Mesenchymal stem cell (in vitro differentiated cells and primary cell): ENCODE data around the gene CRYBG1.

Experiments used
- DNase-seq: peaks from one replicate; pipeline ENCODE4 v3.0.0-alpha.2; 2013
- H2AFZ ChIP-seq: one replicate; pipeline ENCODE4 v1.6.1; 2013; ENCODE audit warnings: low read depth, mild to moderate bottlenecking, control low read depth, inconsistent platforms, low read length, moderate library complexity
- H2AK5ac ChIP-seq: 2 replicates; pipeline ENCODE4 v1.6.1; 2013; ENCODE audit warnings: low read length, moderate library complexity, mild to moderate bottlenecking, inconsistent platforms; ENCODE audit not compliant: severe bottlenecking
- H2BK120ac ChIP-seq: one replicate; pipeline ENCODE4 v1.6.1; 2013; ENCODE audit warnings: low read depth, mild to moderate bottlenecking, inconsistent platforms, low read length, moderate library complexity
- H2BK12ac ChIP-seq, 2 experiments: one replicate each; pipeline ENCODE4 v1.6.1; 2013; ENCODE audit warnings: inconsistent platforms in 2 of 2, low read length in 2 of 2, mild to moderate bottlenecking in 2 of 2, moderate library complexity in 2 of 2, control low read depth in 1 of 2
- H2BK15ac ChIP-seq: one replicate; pipeline ENCODE4 v1.6.1; 2013; ENCODE audit warnings: mild to moderate bottlenecking, low read depth, inconsistent platforms; ENCODE audit not compliant: poor library complexity, severe bottlenecking
- H2BK5ac ChIP-seq: 2 replicates; pipeline ENCODE4 v1.6.1; 2013; ENCODE audit warnings: low read depth, mild to moderate bottlenecking, low read length, control low read depth, inconsistent platforms; ENCODE audit not compliant: poor library complexity, severe bottlenecking
- H3K14ac ChIP-seq, 2 experiments: one replicate each; pipeline ENCODE4 v1.6.1; 2013; ENCODE audit warnings: inconsistent platforms in 2 of 2, low read length in 2 of 2, control low read depth in 1 of 2, mild to moderate bottlenecking in 1 of 2, moderate library complexity in 1 of 2
- H3K18ac ChIP-seq, 2 experiments: one replicate each; pipeline ENCODE4 v1.6.1; 2013; ENCODE audit warnings: inconsistent platforms in 2 of 2, low read length in 2 of 2, control low read depth in 1 of 2, low read depth in 1 of 2, mild to moderate bottlenecking in 1 of 2
- H3K23ac ChIP-seq, 2 experiments: one replicate each; pipeline ENCODE4 v1.6.1; 2013; ENCODE audit warnings: inconsistent platforms in 2 of 2, low read length in 2 of 2, mild to moderate bottlenecking in 2 of 2, moderate library complexity in 2 of 2, control low read depth in 1 of 2
- H3K27ac ChIP-seq: 2 replicates; pipeline ENCODE4 v1.5.1; 2013; ENCODE audit warnings: mild to moderate bottlenecking, moderate library complexity, low read length, control low read depth, inconsistent platforms; ENCODE audit not compliant: poor library complexity, severe bottlenecking
- H3K27me3 ChIP-seq, 2 experiments: 2 replicates each; pipeline versions ENCODE4 v1.6.1 to v1.7.0; 2013; ENCODE audit warnings: low read length in 2 of 2, mild to moderate bottlenecking in 2 of 2, moderate library complexity in 2 of 2, control low read depth in 1 of 2, inconsistent platforms in 1 of 2; ENCODE audit not compliant: control insufficient read depth in 1 of 2, insufficient read depth in 1 of 2
- H3K36me3 ChIP-seq, 2 experiments: 2 replicates each; pipeline versions ENCODE4 v1.6.1 to v1.7.0; 2013; ENCODE audit warnings: low read length in 2 of 2, control low read depth in 1 of 2, inconsistent platforms in 1 of 2, low read depth in 1 of 2, mild to moderate bottlenecking in 1 of 2; ENCODE audit not compliant: insufficient read depth in 2 of 2, control insufficient read depth in 1 of 2
- H3K4ac ChIP-seq, 2 experiments: one replicate each; pipeline ENCODE4 v1.6.1; 2013; ENCODE audit warnings: inconsistent platforms in 2 of 2, low read length in 2 of 2, mild to moderate bottlenecking in 2 of 2, moderate library complexity in 2 of 2, control low read depth in 1 of 2, low read depth in 1 of 2
- H3K4me1 ChIP-seq: 2 replicates; pipeline ENCODE4 v1.6.1; 2013; ENCODE audit warnings: low read depth, low read length, control low read depth; ENCODE audit not compliant: control insufficient read depth, insufficient read depth
- H3K4me2 ChIP-seq: 2 replicates; pipeline ENCODE4 v1.6.1; 2013; ENCODE audit warnings: low read length, mild to moderate bottlenecking, inconsistent platforms; ENCODE audit not compliant: poor library complexity, severe bottlenecking
- H3K4me3 ChIP-seq, 2 experiments: 2 replicates each; pipeline versions ENCODE4 v1.5.1 to v1.7.0; 2013; ENCODE audit warnings: low read length in 2 of 2, mild to moderate bottlenecking in 2 of 2, control low read depth in 1 of 2, low read depth in 1 of 2; ENCODE audit not compliant: insufficient read depth in 1 of 2
- H3K79me1 ChIP-seq: replicated peaks from 2 replicates; pipeline ENCODE4 v1.6.1; 2013; ENCODE audit warnings: mild to moderate bottlenecking, control low read depth, low read length, inconsistent platforms; ENCODE audit not compliant: poor library complexity, severe bottlenecking
- H3K9ac ChIP-seq: 2 replicates; pipeline ENCODE4 v1.7.0; 2013; ENCODE audit warnings: mild to moderate bottlenecking, low read length, moderate library complexity
- H3K9me3 ChIP-seq: 2 replicates; pipeline ENCODE4 v1.7.0; 2013; ENCODE audit warnings: mild to moderate bottlenecking, low read length; ENCODE audit not compliant: control insufficient read depth
- H4K8ac ChIP-seq: one replicate; pipeline ENCODE4 v1.6.1; 2013; ENCODE audit warnings: inconsistent platforms, mild to moderate bottlenecking, low read length, moderate library complexity
- H4K91ac ChIP-seq: one replicate; pipeline ENCODE4 v1.6.1; 2013; ENCODE audit warnings: mild to moderate bottlenecking, low read length, inconsistent platforms
- WGBS: methylation state at CpG from one replicate; pipeline ENCODE4 v1.1.7; 2013; ENCODE audit warnings: mixed read lengths; 5-methylcytosine and 5-hydroxymethylcytosine counted together

The CRYBG1 gene

GRCh38 chr6:106568530-106568929 lies 208.0 kb downstream of the CRYBG1 start:
- Histone ChIP-seq H3K4me1 (no peaks in the 10 kb centered on the region), H3K9ac (peak overlapping the region; percentile 43), H2BK15ac (no peak overlapping the region), H3K4ac (no peak overlapping the region), H3K27ac (no peak overlapping the region), H3K4me2 (no peak overlapping the region), H4K91ac (no peak overlapping the region), H3K14ac (no peak overlapping the region), H2BK12ac (no peak overlapping the region), H2AK5ac (no peak overlapping the region), H3K23ac (no peak overlapping the region), H3K79me1 (no peaks in the 10 kb centered on the region), H2BK120ac (no peak overlapping the region), H3K4me3 (no peak overlapping the region), H3K36me3 (peaks cover 0 to 64% of the 10 kb centered on the region in 2 experiments), H4K8ac (no peak overlapping the region), H2AFZ (no peak overlapping the region), H3K18ac (no peak overlapping the region), H2BK5ac (no peak overlapping the region), H3K27me3 (no peaks in the 10 kb centered on the region), H3K9me3 (no peaks in the 10 kb centered on the region)
- WGBS: 71% methylated on average over 2 of the region's 2 CpGs
- no peak for DNase-seq

- Histone ChIP-seq H2AK5ac (no peak overlapping the region), H3K36me3 (peaks cover 0 to 55% of the 10 kb centered on the region in 2 experiments), H2BK15ac (no peak overlapping the region), H3K79me1 (no peaks in the 10 kb centered on the region), H3K9me3 (no peaks in the 10 kb centered on the region), H4K91ac (no peak overlapping the region), H3K4me3 (no peak overlapping the region), H2BK12ac (no peak overlapping the region), H3K27ac (no peak overlapping the region), H2BK5ac (no peak overlapping the region), H3K27me3 (no peaks in the 10 kb centered on the region), H3K4me1 (peaks cover 1% of the 10 kb centered on the region), H2BK120ac (no peak overlapping the region), H3K9ac (no peak overlapping the region), H4K8ac (no peak overlapping the region), H3K4me2 (no peak overlapping the region), H3K14ac (no peak overlapping the region), H2AFZ (no peak overlapping the region), H3K4ac (no peak overlapping the region), H3K23ac (no peak overlapping the region), H3K18ac (no peak overlapping the region)
- WGBS: 97% methylated on average over 4 of the region's 4 CpGs
- DNase-seq: no peak
Observed at GRCh38 chr6:106569428-106569827, 208.9 kb downstream of the CRYBG1 start.

GRCh38 chr6:106572436-106572835 lies 211.9 kb downstream of the CRYBG1 start:
- Histone ChIP-seq H2BK120ac (no peak overlapping the region), H3K23ac (no peak overlapping the region), H4K91ac (no peak overlapping the region), H3K4me3 (no peak overlapping the region), H2BK12ac (no peak overlapping the region), H3K14ac (no peak overlapping the region), H3K79me1 (no peaks in the 10 kb centered on the region), H3K4ac (no peak overlapping the region), H3K4me1 (peaks cover 7% of the 10 kb centered on the region), H3K27ac (no peak overlapping the region), H3K4me2 (no peak overlapping the region), H2AK5ac (no peak overlapping the region), H3K36me3 (peaks cover 0 to 37% of the 10 kb centered on the region in 2 experiments), H3K9ac (no peak overlapping the region), H2AFZ (no peak overlapping the region), H3K18ac (no peak overlapping the region), H4K8ac (no peak overlapping the region), H3K27me3 (no peaks in the 10 kb centered on the region), H2BK5ac (no peak overlapping the region), H3K9me3 (no peaks in the 10 kb centered on the region), H2BK15ac (no peak overlapping the region)
- 89% methylated on average over 5 of the region's 5 CpGs for WGBS
- no peak for DNase-seq

- H2BK120ac ChIP-seq: no peak overlapping the region
- H3K4me1 ChIP-seq: peaks cover 7% of the 10 kb centered on the region
- no peak overlapping the region for H2BK5ac ChIP-seq
- H3K79me1 ChIP-seq: no peaks in the 10 kb centered on the region
- no peak overlapping the region for H4K91ac ChIP-seq
- H3K9me3 ChIP-seq: no peaks in the 10 kb centered on the region
- H3K4me2 ChIP-seq: no peak overlapping the region
- no peak overlapping the region for H3K27ac ChIP-seq
- H3K27me3 ChIP-seq: no peaks in the 10 kb centered on the region
- 99% methylated on average over 6 of the region's 6 CpGs for WGBS
- no peak overlapping the region for H2BK15ac ChIP-seq
- no peak for DNase-seq
- no peak overlapping the region for H2AFZ ChIP-seq
- no peak overlapping the region for H2AK5ac ChIP-seq
- H2BK12ac ChIP-seq: no peak overlapping the region
- H3K36me3 ChIP-seq: peaks cover 0 to 31% of the 10 kb centered on the region in 2 experiments
- no peak overlapping the region for H3K14ac ChIP-seq
- H3K4ac ChIP-seq: no peak overlapping the region
- no peak overlapping the region for H3K18ac ChIP-seq
- no peak overlapping the region for H3K4me3 ChIP-seq
- H3K9ac ChIP-seq: no peak overlapping the region
- H3K23ac ChIP-seq: no peak overlapping the region
- no peak overlapping the region for H4K8ac ChIP-seq
Observed at GRCh38 chr6:106572875-106573585, 212.5 kb downstream of the CRYBG1 start.
